ENCODE measurements around the gene ZCCHC18. TPM values are rescaled to one million over a fixed set of nuclear protein-coding genes. Genes with fewer than 3 reads are reported as not detected.

ZCCHC18 gene
- polyA plus RNA-seq, 1 donor from 2014 or later: 15.4 TPM

- Mint-ChIP-seq H3K4me3 (peak within 1 kb of the TSS; percentile 89 to 100 (median 94)), H3K27me3 (peaks cover 2% of the 10 kb centered on the region), H3K36me3 (no peaks in the 10 kb centered on the region), H3K9me3 (peaks cover 0 to 1% (median 0%) of the 10 kb centered on the region in 3 donors), H3K27ac (peak within 1 kb of the TSS; percentile 91 to 100 (median 99)), H3K4me1 (peaks cover 0 to 10% (median 0%) of the 10 kb centered on the region in 3 donors)
Observed at GRCh38 chrX:104156630-104157529, 44.6 kb downstream of the ZCCHC18 start, which contains the start of gene SLC25A53. Gene SLC25A53 (minus strand): TSS chrX:104157009. CDS start chrX:104105257, 51,752 bp downstream.

Other genes with a start within 250 kb of the ZCCHC18 start
- gene TMSB15B, start 149.9 kb upstream of the ZCCHC18 start, polyA plus RNA-seq: 13.8 TPM
- gene H2BW1, start 98.8 kb upstream of the ZCCHC18 start, polyA plus RNA-seq: not detected
- not detected for gene H2BW2, start 72.6 kb upstream of the ZCCHC18 start, polyA plus RNA-seq
- 0.66 TPM for gene TMSB15C, start 36.3 kb upstream of the ZCCHC18 start, polyA plus RNA-seq
- gene SLC25A53, start 44.5 kb downstream of the ZCCHC18 start, polyA plus RNA-seq: 9.5 TPM
- 9.0 TPM for gene FAM199X, start 53.9 kb downstream of the ZCCHC18 start, polyA plus RNA-seq
- gene ESX1, start 142.4 kb downstream of the ZCCHC18 start, polyA plus RNA-seq: not detected

All from IgD-negative memory B cell (primary cell).